NCI-H526 (cell line): Measurements from ENCODE around the gene AHSG.

ENCODE experiments used
- DNase-seq, 2 experiments: peaks; one replicate each; lab custom pipeline; 2025; lab: John Stamatoyannopoulos, UW

AHSG gene

GRCh38 chr3:186593862-186594261 lies 19.0 kb upstream of the AHSG start:
- DNase-seq = no peak

- DNase-seq = no peak
Observed at GRCh38 chr3:186594591-186595113, 18.2 kb upstream of the AHSG start.

- no peak for DNase-seq
Observed at GRCh38 chr3:186596568-186597287, 16.1 kb upstream of the AHSG start.

- no peak for DNase-seq
Observed at GRCh38 chr3:186598108-186598784, 14.6 kb upstream of the AHSG start.

GRCh38 chr3:186598794-186599141 lies 14.1 kb upstream of the AHSG start:
- DNase-seq = no peak

- DNase-seq = no peak
Observed at GRCh38 chr3:186599142-186599784, 13.6 kb upstream of the AHSG start.

GRCh38 chr3:186599785-186600166 lies 13.1 kb upstream of the AHSG start:
- DNase-seq = no peak

GRCh38 chr3:186600896-186601295 lies 12.0 kb upstream of the AHSG start:
- no peak for DNase-seq

GRCh38 chr3:186603159-186603558 lies 9.7 kb upstream of the AHSG start:
- no peak for DNase-seq

- no peak for DNase-seq
Observed at GRCh38 chr3:186605078-186605477, 7.8 kb upstream of the AHSG start.

- no peak for DNase-seq
Observed at GRCh38 chr3:186605561-186606545, 7.0 kb upstream of the AHSG start.

- no peak for DNase-seq
Observed at GRCh38 chr3:186608624-186609215, 4.1 kb upstream of the AHSG start.

- DNase-seq = no peak
Observed at GRCh38 chr3:186609247-186609868, 3.5 kb upstream of the AHSG start.

GRCh38 chr3:186612065-186612464 lies 795 bp upstream of the AHSG start:
- DNase-seq = no peak

- no peak for DNase-seq
Observed at GRCh38 chr3:186613637-186614265, 891 bp downstream of the AHSG start.

GRCh38 chr3:186614266-186614596 lies 1.4 kb downstream of the AHSG start:
- DNase-seq = no peak

- peak; percentile 72 to 87 for DNase-seq
Observed at GRCh38 chr3:186614597-186615483, 2.0 kb downstream of the AHSG start.

- no peak for DNase-seq
Observed at GRCh38 chr3:186616299-186616617, 3.4 kb downstream of the AHSG start.

- peak; percentile 50 to 87 for DNase-seq
Observed at GRCh38 chr3:186617036-186617946, 4.4 kb downstream of the AHSG start.
